ENCODE data around the gene RCOR1.

Gene RCOR1

GRCh38 chr14:102731871-102732800 lies 139.7 kb downstream of the RCOR1 start:
- no peak overlapping the region for H3K4me3 ChIP-seq (ENCODE audit: low read depth, low read length)
- no peak for DNase-seq (ENCODE audit: low read depth)

- DNase-seq (ENCODE audit: low read depth): no peak
- H3K4me3 ChIP-seq (ENCODE audit: low read depth, low read length): no peak overlapping the region
Observed at GRCh38 chr14:102732924-102733323, 140.5 kb downstream of the RCOR1 start.

GRCh38 chr14:102733326-102733725 lies 140.9 kb downstream of the RCOR1 start:
- H3K4me3 ChIP-seq (ENCODE audit: low read depth, low read length): no peak overlapping the region
- no peak for DNase-seq (ENCODE audit: low read depth)

GRCh38 chr14:102734436-102734835 lies 142.0 kb downstream of the RCOR1 start:
- H3K4me3 ChIP-seq (ENCODE audit: low read depth, low read length): no peak overlapping the region
- DNase-seq (ENCODE audit: low read depth): no peak

GRCh38 chr14:102736956-102737355 lies 144.5 kb downstream of the RCOR1 start:
- no peak for DNase-seq (ENCODE audit: low read depth)
- H3K4me3 ChIP-seq (ENCODE audit: low read depth, low read length): no peak overlapping the region

- no peak overlapping the region for H3K4me3 ChIP-seq (ENCODE audit: low read depth, low read length)
- no peak for DNase-seq (ENCODE audit: low read depth)
Observed at GRCh38 chr14:102737402-102738372, 145.2 kb downstream of the RCOR1 start.

GRCh38 chr14:102738373-102739189 lies 146.1 kb downstream of the RCOR1 start:
- no peak for DNase-seq (ENCODE audit: low read depth)
- no peak overlapping the region for H3K4me3 ChIP-seq (ENCODE audit: low read depth, low read length)

GRCh38 chr14:102739190-102739469 lies 146.7 kb downstream of the RCOR1 start:
- DNase-seq (ENCODE audit: low read depth): no peak
- no peak overlapping the region for H3K4me3 ChIP-seq (ENCODE audit: low read depth, low read length)

- no peak overlapping the region for H3K4me3 ChIP-seq (ENCODE audit: low read depth, low read length)
- no peak for DNase-seq (ENCODE audit: low read depth)
Observed at GRCh38 chr14:102746634-102747438, 154.4 kb downstream of the RCOR1 start.

GRCh38 chr14:102748806-102749205 lies 156.4 kb downstream of the RCOR1 start:
- H3K4me3 ChIP-seq (ENCODE audit: low read depth, low read length): no peak overlapping the region
- no peak for DNase-seq (ENCODE audit: low read depth)

- no peak overlapping the region for H3K4me3 ChIP-seq (ENCODE audit: low read depth, low read length)
- DNase-seq (ENCODE audit: low read depth): no peak
Observed at GRCh38 chr14:102749393-102750305, 157.2 kb downstream of the RCOR1 start.

- no peak for DNase-seq (ENCODE audit: low read depth)
- H3K4me3 ChIP-seq (ENCODE audit: low read depth, low read length): no peak overlapping the region
Observed at GRCh38 chr14:102750376-102750775, 157.9 kb downstream of the RCOR1 start.

GRCh38 chr14:102751088-102751487 lies 158.6 kb downstream of the RCOR1 start:
- no peak overlapping the region for H3K4me3 ChIP-seq (ENCODE audit: low read depth, low read length)
- DNase-seq (ENCODE audit: low read depth): no peak

GRCh38 chr14:102752239-102752847 lies 159.9 kb downstream of the RCOR1 start:
- H3K4me3 ChIP-seq (ENCODE audit: low read depth, low read length): no peak overlapping the region
- DNase-seq (ENCODE audit: low read depth): no peak

GRCh38 chr14:102754370-102755262 lies 162.2 kb downstream of the RCOR1 start:
- H3K4me3 ChIP-seq (ENCODE audit: low read depth, low read length): no peak overlapping the region
- no peak for DNase-seq (ENCODE audit: low read depth)

GRCh38 chr14:102757646-102758045 lies 165.2 kb downstream of the RCOR1 start:
- H3K4me3 ChIP-seq (ENCODE audit: low read depth, low read length): no peak overlapping the region
- DNase-seq (ENCODE audit: low read depth): no peak

All from skeletal muscle cell (primary cell).